ENCODE results near the gene TCAIM. TPM values are rescaled to one million over a fixed set of nuclear protein-coding genes. Genes with fewer than 3 reads are reported as not detected.
"Not testable (repeated sequence)": the region's sequence is repeated elsewhere in the genome, so short reads cannot be mapped to it uniquely, and the experiment has no call there.

The TCAIM gene
- total RNA-seq, 1 donor from 2014 or later: 30.2 TPM

DNA sequence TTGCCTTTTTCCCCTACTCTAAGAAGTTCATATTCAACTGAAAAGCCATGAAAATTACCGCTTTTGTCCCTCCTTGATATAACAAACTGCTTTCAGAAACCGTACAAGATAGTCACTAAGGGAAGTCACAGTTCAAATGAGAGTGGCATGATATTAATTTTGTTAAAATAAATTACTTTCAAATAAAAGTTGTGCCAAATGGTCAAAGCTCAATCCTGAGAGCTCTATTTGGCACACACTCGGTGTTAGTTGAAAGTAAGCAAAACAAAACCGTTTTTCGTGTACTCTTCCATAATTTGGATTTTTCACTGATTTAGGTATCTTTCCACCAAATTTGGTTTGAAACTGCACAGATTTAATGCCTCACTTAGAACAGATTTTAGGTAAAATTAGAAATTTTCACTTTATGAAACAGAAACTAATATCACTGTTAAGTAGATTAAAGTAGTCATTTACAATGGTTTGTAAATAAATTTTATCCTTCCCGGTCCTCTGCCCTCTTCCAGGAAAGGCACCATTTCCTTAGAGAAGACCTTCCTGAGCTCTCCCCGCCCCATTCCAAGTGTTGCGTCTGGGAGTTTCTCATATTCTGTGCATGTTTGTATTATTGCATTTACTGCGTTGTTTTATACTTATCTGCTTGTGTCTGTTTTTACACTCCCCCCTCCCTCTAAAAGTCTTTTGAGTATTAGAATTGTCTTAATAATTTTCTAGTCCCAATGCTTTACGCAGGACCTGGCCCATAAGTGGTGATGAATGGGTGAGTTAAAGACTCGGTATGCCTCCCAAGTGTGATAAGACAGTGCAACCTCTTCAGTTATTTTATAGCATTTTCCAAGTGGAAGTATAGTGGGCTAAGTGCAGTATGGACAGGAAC, 853 bp downstream of the TCAIM start:
- DNase-seq (no peak), ATAC-seq (ENCODE audit: poor library complexity) (no peak)
- intact Hi-C loops (cut with DNase I): no loop called here

DNA sequence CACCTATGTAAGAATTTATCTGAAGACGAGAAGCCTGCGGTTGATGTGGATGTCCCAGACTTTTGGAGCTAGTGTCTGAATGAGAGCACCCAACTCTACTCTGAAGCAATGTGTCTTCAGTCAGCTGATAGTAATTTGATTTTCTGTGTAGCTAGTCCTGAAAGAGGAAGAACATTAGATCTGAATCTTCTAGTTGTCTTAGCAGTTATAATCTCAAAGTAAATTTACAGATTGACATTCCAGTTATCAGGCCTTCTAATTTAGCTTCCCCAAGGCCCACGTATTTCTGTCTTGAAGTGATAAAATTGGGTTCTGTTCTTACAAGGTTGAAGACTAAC, 1.5 kb downstream of the TCAIM start:
- intact Hi-C loops (cut with DNase I): no loop called here
- no peak for ATAC-seq (ENCODE audit: poor library complexity)

DNA sequence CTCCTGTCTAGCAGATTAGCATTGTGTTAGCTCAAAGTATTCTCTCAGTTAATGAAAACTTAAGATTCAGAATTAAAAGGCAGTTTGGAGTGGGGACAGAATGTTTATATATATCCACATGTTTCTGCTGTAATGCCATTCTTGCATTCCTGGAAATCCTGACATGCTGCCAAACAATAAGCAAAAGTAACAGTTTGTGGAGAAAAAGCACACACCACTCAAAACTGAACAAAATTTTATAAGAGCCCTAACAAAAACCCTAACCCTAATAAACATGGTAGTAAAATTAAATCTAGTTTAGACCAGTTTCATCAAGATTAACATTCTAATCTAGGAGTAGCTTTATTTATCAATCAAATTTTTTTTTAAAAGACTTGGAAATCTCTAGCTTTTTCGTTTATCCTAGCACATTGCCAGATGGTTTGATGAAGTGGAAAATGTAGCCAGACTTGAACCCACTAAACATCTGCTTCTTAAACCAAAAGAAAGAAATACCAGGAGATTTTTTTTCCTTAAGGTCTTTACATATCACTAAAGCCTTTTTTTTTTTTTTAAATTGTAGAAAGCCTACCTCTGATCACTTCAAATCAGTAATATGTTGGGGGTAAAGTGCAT, 3.7 kb downstream of the TCAIM start:
- DNase-seq (no peak), ATAC-seq (ENCODE audit: poor library complexity) (no peak)
- intact Hi-C loops (cut with DNase I): no loop called here

More for the DNA sequence above, 1.5 kb downstream of the TCAIM start:
- DNase-seq: no peak

DNA sequence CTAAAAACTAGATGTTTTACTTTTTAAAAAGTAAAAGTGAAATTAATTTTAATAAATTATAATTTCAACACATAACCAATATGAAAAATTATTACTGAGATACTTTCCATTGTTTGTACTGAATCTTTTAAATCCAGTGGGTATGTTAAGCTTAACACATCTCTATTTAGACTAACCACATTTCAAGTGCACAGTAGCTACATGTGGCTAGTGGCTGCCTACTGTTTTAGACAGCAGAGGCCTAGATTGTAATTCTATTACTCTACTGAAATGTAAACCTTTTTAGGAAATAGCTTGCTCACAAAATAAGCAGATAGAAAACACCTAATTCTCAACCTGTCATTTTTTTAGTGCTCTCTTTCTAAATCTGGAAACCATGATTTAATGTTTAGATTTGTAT, 4.9 kb downstream of the TCAIM start:
- DNase-seq (no peak), ATAC-seq (ENCODE audit: poor library complexity) (no peak)
- intact Hi-C loops (cut with DNase I): no loop called here

DNA sequence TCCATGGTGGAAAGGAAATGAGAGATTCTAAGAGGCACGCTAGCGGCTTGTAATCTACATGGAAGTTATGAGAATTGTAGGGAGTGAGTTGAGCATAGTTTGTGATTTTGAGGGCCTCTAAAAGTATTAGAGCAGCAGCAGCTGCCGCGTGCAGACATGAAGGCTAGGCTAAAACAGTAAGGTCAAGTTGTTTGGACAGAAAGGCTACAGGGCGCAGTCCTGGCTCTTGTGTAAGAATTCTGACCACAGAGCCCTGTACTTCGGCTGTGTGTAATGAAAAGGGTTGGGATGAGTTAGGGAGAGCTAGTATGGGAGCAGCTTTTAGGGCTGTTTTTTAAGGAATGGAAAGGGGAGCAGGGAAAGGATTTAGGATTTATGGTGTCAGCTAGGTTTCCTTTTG, 8.0 kb downstream of the TCAIM start:
- intact Hi-C loops (cut with DNase I); ATAC-seq (ENCODE audit: poor library complexity); DNase-seq: not testable (repeated sequence)

DNA sequence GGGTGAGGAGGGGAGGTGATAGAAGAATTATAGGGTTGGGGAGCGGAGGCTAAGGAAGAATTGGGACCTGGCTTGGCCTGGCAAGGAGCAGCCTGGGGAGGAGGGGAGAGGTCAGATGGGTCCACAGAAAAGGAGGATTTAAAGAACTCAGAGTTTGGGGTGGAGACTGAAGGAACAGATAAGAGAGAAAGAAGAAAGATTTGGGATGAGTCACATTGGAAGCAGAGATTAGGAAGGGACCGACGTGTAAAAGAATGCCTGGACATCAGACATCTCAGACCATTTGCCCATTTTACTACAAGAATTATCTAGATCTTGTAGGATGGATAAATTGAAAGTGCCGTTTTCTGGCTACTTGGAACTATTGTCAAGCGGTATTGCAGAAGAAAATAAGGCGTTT, 10.4 kb downstream of the TCAIM start:
- intact Hi-C loops (cut with DNase I): no loop called here
- DNase-seq: no peak

GRCh38 chr3:44353355-44353924, 14.9 kb downstream of the TCAIM start:
- DNase-seq: no peak
- no peak for ATAC-seq (ENCODE audit: poor library complexity)
- intact Hi-C loops (cut with DNase I): no loop called here

More for the DNA sequence above, 10.4 kb downstream of the TCAIM start:
- no peak for ATAC-seq (ENCODE audit: poor library complexity)

- DNase-seq (no peak), ATAC-seq (ENCODE audit: poor library complexity) (peak; percentile 93)
- intact Hi-C loops (cut with DNase I): no loop called here
Observed at GRCh38 chr3:44355362-44356033, 16.9 kb downstream of the TCAIM start.

DNA sequence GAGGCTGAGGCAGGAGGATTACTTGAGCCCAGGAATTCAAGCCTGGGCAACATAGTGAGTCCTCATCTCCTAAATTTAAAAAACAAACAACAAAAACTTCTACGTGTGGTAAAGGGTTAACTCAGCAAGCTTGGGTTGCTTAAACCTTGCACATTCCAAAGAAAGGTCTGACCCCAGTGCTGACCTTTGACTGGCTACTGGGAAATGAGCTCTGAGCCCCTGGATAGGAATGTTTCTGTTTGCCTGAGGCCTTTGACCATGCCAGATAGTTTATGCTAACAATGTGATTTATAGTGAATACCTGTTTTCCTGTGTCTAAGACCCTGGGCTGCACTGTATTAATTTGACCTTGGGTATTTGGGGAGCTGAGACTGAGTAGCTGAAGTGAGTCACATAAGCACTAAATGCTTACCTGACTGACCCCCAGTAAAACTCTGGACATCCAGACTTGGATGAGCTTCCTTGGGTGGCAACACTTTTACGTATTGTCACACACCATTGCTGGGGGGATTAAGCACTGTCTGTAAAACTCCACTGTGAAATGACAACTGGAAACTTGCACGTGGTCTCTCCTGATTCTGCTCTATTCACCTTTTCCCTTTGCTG, 20.7 kb downstream of the TCAIM start:
- no peak for DNase-seq
- intact Hi-C loops (cut with DNase I): no loop called here
- no peak for ATAC-seq (ENCODE audit: poor library complexity)

DNA sequence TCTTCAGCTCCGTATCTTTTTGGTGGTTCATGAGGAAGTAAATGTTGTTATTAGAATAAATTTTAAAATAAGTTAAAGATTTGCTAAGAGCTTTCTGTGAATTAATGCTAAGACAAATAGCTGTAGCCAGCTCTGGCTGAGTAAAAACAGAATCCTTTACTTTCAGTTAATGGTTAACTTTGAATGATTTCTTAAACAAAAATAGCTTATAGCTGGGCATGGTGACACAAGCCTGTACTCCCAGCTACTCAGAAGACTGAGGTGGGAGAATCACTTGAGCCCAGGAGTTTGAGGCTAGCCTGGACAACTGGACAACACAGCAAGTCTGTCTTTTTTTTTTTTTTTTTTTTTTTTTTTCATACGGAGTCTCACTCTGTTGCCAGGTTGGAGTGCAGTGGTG, 25.0 kb downstream of the TCAIM start:
- DNase-seq (no peak), ATAC-seq (ENCODE audit: poor library complexity) (no peak)
- intact Hi-C loops (cut with DNase I): no loop called here

DNA sequence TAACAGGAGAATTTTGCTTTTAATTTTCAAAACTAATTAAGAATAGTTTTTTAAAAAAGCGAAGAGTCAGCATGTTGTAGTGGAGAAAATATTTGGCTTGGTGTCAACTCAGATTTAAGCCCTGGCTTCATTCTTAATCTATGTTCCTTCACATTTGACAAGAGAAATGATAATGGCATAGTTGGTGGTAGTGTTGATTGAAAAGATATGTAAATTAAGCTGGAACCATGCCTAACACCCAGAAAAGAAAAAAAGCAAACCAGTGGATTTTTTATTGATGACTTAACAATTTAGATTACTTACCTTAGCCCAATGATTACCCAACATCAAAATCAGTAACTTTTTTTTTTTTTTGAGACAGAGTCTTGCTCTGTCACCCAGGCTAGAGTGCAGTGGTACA, 27.4 kb downstream of the TCAIM start:
- no peak for DNase-seq
- no peak for ATAC-seq (ENCODE audit: poor library complexity)
- intact Hi-C loops (cut with DNase I): no loop called here

GRCh38 chr3:44375450-44375849, 36.9 kb downstream of the TCAIM start:
- no peak for ATAC-seq (ENCODE audit: poor library complexity)
- DNase-seq: no peak
- intact Hi-C loops (cut with DNase I): no loop called here

DNA sequence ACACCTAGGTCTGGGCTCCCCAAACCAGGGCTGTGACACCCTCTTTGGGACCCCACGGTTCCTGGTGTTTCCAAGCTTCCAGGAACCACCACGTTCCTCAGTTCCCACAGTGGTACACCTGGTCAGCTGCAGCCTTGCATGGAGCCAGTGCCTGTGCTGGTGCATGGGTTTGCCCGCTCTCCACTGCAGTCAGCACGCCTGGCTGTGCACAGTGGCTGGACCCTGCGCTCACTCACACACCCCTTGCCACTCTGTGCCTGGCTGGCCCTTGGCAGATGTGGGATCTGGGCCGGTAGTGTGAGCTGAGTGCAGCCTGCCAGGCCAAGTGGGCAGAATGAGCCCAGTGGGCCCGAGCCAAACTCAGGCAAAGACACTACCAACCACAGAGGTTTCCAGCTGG, 48.8 kb downstream of the TCAIM start:
- intact Hi-C loops (cut with DNase I): no loop called here
- ATAC-seq (ENCODE audit: poor library complexity): no peak
- DNase-seq: peak; percentile 38

- DNase-seq: no peak
- intact Hi-C loops (cut with DNase I): no loop called here
- ATAC-seq (ENCODE audit: poor library complexity): no peak
Observed at GRCh38 chr3:44392489-44392888, 53.9 kb downstream of the TCAIM start.

GRCh38 chr3:44395714-44396113, 57.1 kb downstream of the TCAIM start:
- no peak for ATAC-seq (ENCODE audit: poor library complexity)
- DNase-seq: no peak
- intact Hi-C loops (cut with DNase I): no loop called here

DNA sequence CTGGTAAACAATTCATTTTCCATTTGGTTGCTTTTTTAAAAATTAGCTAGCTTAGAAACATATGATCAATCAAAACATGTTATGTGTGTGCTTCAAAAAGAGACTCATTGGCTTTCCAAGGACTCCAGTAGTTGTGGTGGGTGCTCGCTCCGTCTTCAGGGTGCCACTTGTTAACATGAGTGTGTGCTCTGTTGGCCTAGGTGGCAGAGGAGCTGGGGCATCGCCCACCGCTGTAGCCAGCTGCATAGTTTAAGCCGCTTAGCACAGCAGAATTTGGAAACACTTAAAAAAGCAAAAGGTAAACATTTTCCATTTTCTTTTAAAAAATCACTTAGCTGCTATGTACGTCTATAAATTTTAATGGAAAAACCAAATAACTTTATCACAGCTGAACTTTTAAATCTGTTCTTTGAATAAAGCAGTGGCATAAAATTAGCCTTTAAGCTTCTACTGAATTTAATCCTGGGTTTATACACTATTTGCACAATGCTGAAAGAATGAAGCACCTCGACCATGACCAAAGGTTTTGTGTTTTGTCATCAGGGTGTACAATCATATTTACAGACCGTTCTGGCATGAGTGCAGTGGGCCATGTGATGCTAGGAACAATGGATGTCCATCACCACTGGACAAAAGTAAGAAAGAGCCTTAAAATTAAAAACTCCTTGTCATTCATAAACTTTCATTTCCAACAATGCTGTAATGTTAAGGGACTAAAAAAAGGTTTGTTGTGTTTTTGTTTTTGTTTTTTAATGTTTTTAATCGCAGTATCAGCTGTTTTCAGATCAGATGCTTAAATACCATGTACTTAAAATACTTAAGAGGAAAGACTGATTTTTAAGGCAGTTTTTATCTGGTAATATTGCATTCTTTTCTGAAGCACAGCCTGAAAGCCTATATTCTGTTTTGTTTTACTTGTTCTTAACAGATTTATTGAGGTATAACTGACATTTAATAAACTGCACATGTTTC, 57.9 kb downstream of the TCAIM start:
- DNase-seq: no peak
- ATAC-seq (ENCODE audit: poor library complexity): no peak
- intact Hi-C loops (cut with DNase I): no loop called here

GRCh38 chr3:44398271-44398670, 59.7 kb downstream of the TCAIM start:
- DNase-seq; intact Hi-C loops (cut with DNase I); ATAC-seq (ENCODE audit: poor library complexity): not testable (repeated sequence)

GRCh38 chr3:44398853-44399252, 60.3 kb downstream of the TCAIM start:
- intact Hi-C loops (cut with DNase I): no loop called here
- ATAC-seq (ENCODE audit: poor library complexity) (no peak), DNase-seq (no peak)
